Osteoblast (primary cell): Measurements from ENCODE around the gene TTLL9. TPM values are rescaled to one million over a fixed set of nuclear protein-coding genes. Genes with fewer than 3 reads are reported as not detected.
A peak's percentile ranks its signal among the peaks of the same experiment; 100 is the strongest.

Experiments
- DNase-seq: peaks from one replicate; pipeline ENCODE4 v3.0.0; 2011; ENCODE audit warnings: low spot score, mixed read lengths; ENCODE audit not compliant: insufficient read length; ENCODE audit errors: missing footprints
- H2AFZ ChIP-seq: 2 replicates; pipeline ENCODE4 v1.6.0; 2011; ENCODE audit warnings: mild to moderate bottlenecking, low read length
- H3K27ac ChIP-seq: 2 replicates; pipeline ENCODE4 v1.5.1; 2011; ENCODE audit warnings: mild to moderate bottlenecking, low read depth, low read length, moderate library complexity
- H3K27me3 ChIP-seq: 2 replicates; pipeline ENCODE4 v1.6.0; 2012; ENCODE audit warnings: mild to moderate bottlenecking, control low read depth, inconsistent platforms, low read length, moderate library complexity; ENCODE audit not compliant: insufficient read depth
- H3K36me3 ChIP-seq: 2 replicates; pipeline ENCODE4 v1.5.1; 2011; ENCODE audit warnings: mild to moderate bottlenecking, low read length, control low read depth, moderate library complexity; ENCODE audit not compliant: insufficient read depth
- H3K4me1 ChIP-seq: 2 replicates; pipeline ENCODE4 v1.5.1; 2011; ENCODE audit warnings: mild to moderate bottlenecking, low read length, control low read depth, moderate library complexity; ENCODE audit not compliant: insufficient read depth
- H3K4me2 ChIP-seq: 2 replicates; pipeline ENCODE4 v1.6.0; 2011; ENCODE audit warnings: mild to moderate bottlenecking, low read length; ENCODE audit not compliant: insufficient read depth
- H3K4me3 ChIP-seq: fragments of 200-600 bp; sonication (generic); 3 replicates; pipeline ENCODE4 v1.5.1; 2012; ENCODE audit warnings: mild to moderate bottlenecking, low read length, inconsistent platforms; ENCODE audit not compliant: insufficient read depth
- H3K79me2 ChIP-seq: 2 replicates; pipeline ENCODE4 v1.6.0; 2012; ENCODE audit warnings: mild to moderate bottlenecking, low read length, control low read depth, inconsistent platforms; ENCODE audit not compliant: insufficient read depth
- H3K9me3 ChIP-seq: 2 replicates; pipeline ENCODE4 v1.5.1; 2011; ENCODE audit warnings: low read depth, low read length, control low read depth
- H4K20me1 ChIP-seq: 2 replicates; pipeline ENCODE4 v1.6.0; 2012; ENCODE audit warnings: mild to moderate bottlenecking, low read length, control low read depth; ENCODE audit not compliant: insufficient read depth
- total RNA-seq: library from RNA; depleted of rRNA; stranded (reverse); fragments of >200 nt; gene quantifications from 2 replicates; pipeline ENCODE4 v1.2.3, GENCODE V29; 2012
- TF ChIP-seq, protein P1 (sequence below): IDR thresholded peaks from 2 replicates; pipeline ENCODE4 v1.5.1; 2011; ENCODE audit warnings: mild to moderate bottlenecking, low read depth, low read length, moderate library complexity; ENCODE audit errors: extremely low read depth

Gene TTLL9
- total RNA-seq, 1 donor = 0.72 TPM

DNA sequence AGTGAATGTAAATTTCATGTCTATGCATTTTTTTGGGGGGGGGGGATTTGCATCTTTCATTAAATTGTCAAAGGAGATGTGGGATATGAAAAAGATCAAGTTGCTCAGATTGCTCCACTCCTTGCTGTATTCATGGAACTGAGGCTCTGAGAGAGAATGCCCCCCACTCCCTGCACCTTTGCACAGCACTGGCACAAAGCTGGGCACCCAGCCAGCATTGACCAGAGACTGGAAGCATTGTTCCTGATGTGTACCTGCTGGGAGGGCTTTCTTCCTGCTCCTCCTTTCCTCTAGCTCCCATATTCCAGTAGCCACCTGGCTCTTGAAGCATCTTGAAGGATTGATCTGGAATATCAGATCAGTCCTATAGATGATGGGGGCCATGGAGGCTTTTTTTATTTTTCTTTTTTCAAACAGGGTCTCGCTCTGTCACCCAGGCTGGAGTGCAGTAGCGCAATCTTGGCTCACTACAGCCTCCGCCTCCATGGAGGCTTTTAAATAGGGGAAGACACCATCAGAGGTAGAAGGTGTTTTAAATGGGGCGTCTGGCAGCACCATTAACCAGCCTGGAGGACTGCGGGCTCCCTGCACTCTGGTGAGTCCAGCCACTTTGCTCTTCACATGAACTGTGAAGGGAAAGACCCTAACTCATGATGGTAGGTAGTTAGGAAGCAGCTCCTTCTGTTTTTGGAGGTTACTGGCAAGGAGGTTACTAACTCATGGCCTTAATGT lies 11.0 kb upstream of the TTLL9 start:
- Histone ChIP-seq H3K4me2 (no peak overlapping the region), H2AFZ (no peak overlapping the region), H3K4me1 (no peaks in the 10 kb centered on the region), H3K79me2 (no peaks in the 10 kb centered on the region), H3K27me3 (peaks cover 66% of the 10 kb centered on the region), H3K4me3 (no peak overlapping the region), H3K27ac (no peak overlapping the region), H3K36me3 (no peaks in the 10 kb centered on the region), H4K20me1 (no peaks in the 10 kb centered on the region), H3K9me3 (no peaks in the 10 kb centered on the region)
- DNase-seq = peak; percentile 10
- TF ChIP-seq, protein P1, sequence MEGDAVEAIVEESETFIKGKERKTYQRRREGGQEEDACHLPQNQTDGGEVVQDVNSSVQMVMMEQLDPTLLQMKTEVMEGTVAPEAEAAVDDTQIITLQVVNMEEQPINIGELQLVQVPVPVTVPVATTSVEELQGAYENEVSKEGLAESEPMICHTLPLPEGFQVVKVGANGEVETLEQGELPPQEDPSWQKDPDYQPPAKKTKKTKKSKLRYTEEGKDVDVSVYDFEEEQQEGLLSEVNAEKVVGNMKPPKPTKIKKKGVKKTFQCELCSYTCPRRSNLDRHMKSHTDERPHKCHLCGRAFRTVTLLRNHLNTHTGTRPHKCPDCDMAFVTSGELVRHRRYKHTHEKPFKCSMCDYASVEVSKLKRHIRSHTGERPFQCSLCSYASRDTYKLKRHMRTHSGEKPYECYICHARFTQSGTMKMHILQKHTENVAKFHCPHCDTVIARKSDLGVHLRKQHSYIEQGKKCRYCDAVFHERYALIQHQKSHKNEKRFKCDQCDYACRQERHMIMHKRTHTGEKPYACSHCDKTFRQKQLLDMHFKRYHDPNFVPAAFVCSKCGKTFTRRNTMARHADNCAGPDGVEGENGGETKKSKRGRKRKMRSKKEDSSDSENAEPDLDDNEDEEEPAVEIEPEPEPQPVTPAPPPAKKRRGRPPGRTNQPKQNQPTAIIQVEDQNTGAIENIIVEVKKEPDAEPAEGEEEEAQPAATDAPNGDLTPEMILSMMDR = no peak

DNA sequence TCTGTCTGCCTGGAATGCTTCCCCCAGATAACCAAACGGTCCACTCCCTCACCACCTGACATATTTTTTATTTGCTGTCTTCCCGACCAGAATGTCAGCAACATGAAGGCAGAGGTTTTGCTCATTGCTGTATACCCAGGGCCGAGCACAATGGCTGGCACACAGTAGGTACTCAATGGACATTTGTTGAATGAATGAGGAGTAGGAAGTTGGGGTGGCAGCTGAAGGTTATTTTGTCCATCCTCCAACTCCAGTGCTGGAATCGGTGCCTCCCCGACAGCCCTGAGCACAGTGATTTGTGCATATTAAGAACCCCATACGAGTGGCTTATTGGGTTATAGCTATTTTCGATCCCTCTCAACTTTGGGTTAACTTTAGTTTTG lies 10.4 kb upstream of the TTLL9 start:
- no peak overlapping the region for H3K4me2 ChIP-seq
- DNase-seq = peak; percentile 43
- H3K4me1 ChIP-seq = no peaks in the 10 kb centered on the region
- no peak overlapping the region for H3K4me3 ChIP-seq
- H3K27me3 ChIP-seq = peaks cover 63% of the 10 kb centered on the region
- no peak overlapping the region for H3K27ac ChIP-seq
- TF ChIP-seq, protein P1 = no peak
- H4K20me1 ChIP-seq = no peaks in the 10 kb centered on the region
- no peak overlapping the region for H2AFZ ChIP-seq
- H3K9me3 ChIP-seq = no peaks in the 10 kb centered on the region
- no peaks in the 10 kb centered on the region for H3K79me2 ChIP-seq
- H3K36me3 ChIP-seq = no peaks in the 10 kb centered on the region

DNA sequence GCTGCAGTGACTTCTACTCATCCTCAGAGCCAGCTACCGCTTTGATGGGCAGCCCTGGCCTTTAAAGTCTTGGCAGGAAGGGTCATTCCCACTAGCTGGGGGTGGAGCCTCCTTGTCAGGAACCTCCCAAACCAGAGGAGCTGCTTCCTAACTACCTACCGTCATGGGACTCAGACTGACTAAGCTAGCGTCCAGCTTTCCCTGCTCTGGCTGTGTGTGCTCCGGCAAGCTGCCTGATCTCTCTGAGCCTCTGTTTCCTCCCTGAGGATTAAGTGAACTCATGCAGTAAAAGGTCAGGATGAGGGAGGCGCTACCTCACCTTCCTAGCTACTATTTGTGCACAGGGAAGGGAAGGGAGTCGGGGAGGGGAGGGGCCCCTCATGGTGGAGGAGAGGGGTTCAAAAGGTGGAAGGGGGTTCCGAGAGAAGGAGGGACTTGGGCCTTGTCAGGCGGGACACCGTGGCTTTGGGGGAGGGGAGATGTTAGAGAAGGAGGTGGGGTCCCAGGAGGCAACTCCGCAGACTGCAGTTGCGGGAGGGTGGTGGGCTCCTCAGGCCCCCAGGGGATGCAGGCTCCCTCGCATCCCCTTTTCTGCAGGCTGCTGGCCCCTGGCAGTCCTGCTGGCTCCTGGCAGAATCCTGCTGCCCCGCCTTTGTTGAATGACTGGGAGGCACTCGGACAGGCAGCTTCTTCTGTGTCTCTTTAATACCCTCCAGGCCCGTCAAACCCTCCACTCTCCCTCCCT lies 9.9 kb upstream of the TTLL9 start:
- H3K27ac ChIP-seq = no peak overlapping the region
- no peaks in the 10 kb centered on the region for H3K79me2 ChIP-seq
- no peaks in the 10 kb centered on the region for H3K9me3 ChIP-seq
- TF ChIP-seq, protein P1 = no peak
- H3K4me2 ChIP-seq = peak overlapping the region; percentile 72
- H2AFZ ChIP-seq = no peak overlapping the region
- peak overlapping the region; percentile 62 for H3K4me3 ChIP-seq
- peaks cover 60% of the 10 kb centered on the region for H3K27me3 ChIP-seq
- peak; percentile 95 for DNase-seq
- H3K4me1 ChIP-seq = no peaks in the 10 kb centered on the region
- no peaks in the 10 kb centered on the region for H4K20me1 ChIP-seq
- no peaks in the 10 kb centered on the region for H3K36me3 ChIP-seq

DNA sequence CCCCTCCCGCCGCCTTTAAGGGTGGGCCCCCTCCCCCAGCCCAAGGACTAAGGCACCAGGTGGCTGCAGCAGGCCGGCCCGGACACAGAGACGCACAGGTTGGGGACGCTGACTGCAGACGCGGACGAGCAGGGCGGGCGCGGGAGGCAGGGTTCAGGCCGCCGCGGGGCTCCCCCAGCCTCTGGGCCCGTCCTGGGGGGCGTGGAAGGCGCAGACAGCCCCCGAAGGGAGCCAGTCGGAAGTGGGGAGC lies 9.4 kb upstream of the TTLL9 start:
- TF ChIP-seq, protein P1 = no peak
- H3K36me3 ChIP-seq = no peaks in the 10 kb centered on the region
- H3K79me2 ChIP-seq = no peaks in the 10 kb centered on the region
- H3K4me1 ChIP-seq = no peaks in the 10 kb centered on the region
- no peaks in the 10 kb centered on the region for H3K9me3 ChIP-seq
- H3K4me3 ChIP-seq = peak overlapping the region; percentile 62
- H2AFZ ChIP-seq = peak overlapping the region; percentile 59
- peak overlapping the region; percentile 72 for H3K4me2 ChIP-seq
- H3K27me3 ChIP-seq = peaks cover 60% of the 10 kb centered on the region
- H4K20me1 ChIP-seq = no peaks in the 10 kb centered on the region
- DNase-seq = no peak
- H3K27ac ChIP-seq = no peak overlapping the region
